ENCODE data around the gene GOSR2.

GOSR2 gene

GRCh38 chr17:46989637-46990431 is 66.9 kb downstream of the GOSR2 start:
- H3K4me3 ChIP-seq (replicated peaks; ENCODE audit: low read depth, low read length): no peak overlapping the region
- no peak for DNase-seq (ENCODE audit: extremely low read depth, insufficient read length)
- H3K36me3 ChIP-seq (ENCODE audit: control insufficient read depth, insufficient read depth, low read length): no peaks in the 10 kb centered on the region
- no peak for TF ChIP-seq CTCF (IDR thresholded peaks at IDR 0.05; ENCODE audit: insufficient read depth, low read length, poor library complexity, severe bottlenecking)
- H3K27me3 ChIP-seq (replicated peaks; ENCODE audit: control insufficient read depth, insufficient read depth, low read length): no peaks in the 10 kb centered on the region; the same call in 1 of the 2 replicates

- no peak for DNase-seq (ENCODE audit: extremely low read depth, insufficient read length)
- H3K36me3 ChIP-seq (ENCODE audit: control insufficient read depth, insufficient read depth, low read length): no peaks in the 10 kb centered on the region
- TF ChIP-seq CTCF (IDR thresholded peaks at IDR 0.05; ENCODE audit: insufficient read depth, low read length, poor library complexity, severe bottlenecking): no peak
- no peaks in the 10 kb centered on the region; the same call in 1 of the 2 replicates for H3K27me3 ChIP-seq (replicated peaks; ENCODE audit: control insufficient read depth, insufficient read depth, low read length)
- H3K4me3 ChIP-seq (replicated peaks; ENCODE audit: low read depth, low read length): no peak overlapping the region
Observed at GRCh38 chr17:46991617-46992016, 68.7 kb downstream of the GOSR2 start.

All from GM06990 (cell line).